ENCODE measurements around the gene INSR.

The INSR gene

DNA sequence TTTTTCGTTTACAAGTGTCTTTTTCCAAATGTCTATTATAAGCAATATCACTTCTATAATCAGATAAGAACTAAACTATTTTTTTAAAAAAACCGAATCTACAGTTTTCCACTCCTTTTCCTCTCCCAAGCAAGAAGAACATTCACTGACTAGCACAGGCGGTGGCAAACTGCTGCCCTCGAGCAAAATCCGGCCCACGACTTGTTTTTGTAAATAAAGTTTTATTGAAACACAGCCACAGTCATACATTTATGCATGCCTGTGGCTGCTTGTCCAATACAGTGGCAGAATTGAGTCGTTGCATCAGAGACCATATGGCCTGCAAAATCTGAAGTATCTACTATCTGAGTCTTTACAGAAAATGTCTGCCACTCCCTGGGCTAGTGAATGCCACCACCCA, 27.4 kb downstream of the INSR start:
- Histone ChIP-seq H3K27ac (no peak overlapping the region), H3K4me1 (ENCODE audit: control insufficient read depth in 1 of 2, insufficient read depth in 1 of 2, low read depth in 1 of 2, low read length in 1 of 2) (peaks cover 31 to 42% of the 10 kb centered on the region in 2 experiments), H3K36me3 (no peaks in the 10 kb centered on the region), H3K9me3 (no peaks in the 10 kb centered on the region), H3K27me3 (no peaks in the 10 kb centered on the region), H3K4me3 (ENCODE audit: low read depth in 1 of 2, low read length in 1 of 2) (no peak overlapping the region)
- TF ChIP-seq, protein P1, sequence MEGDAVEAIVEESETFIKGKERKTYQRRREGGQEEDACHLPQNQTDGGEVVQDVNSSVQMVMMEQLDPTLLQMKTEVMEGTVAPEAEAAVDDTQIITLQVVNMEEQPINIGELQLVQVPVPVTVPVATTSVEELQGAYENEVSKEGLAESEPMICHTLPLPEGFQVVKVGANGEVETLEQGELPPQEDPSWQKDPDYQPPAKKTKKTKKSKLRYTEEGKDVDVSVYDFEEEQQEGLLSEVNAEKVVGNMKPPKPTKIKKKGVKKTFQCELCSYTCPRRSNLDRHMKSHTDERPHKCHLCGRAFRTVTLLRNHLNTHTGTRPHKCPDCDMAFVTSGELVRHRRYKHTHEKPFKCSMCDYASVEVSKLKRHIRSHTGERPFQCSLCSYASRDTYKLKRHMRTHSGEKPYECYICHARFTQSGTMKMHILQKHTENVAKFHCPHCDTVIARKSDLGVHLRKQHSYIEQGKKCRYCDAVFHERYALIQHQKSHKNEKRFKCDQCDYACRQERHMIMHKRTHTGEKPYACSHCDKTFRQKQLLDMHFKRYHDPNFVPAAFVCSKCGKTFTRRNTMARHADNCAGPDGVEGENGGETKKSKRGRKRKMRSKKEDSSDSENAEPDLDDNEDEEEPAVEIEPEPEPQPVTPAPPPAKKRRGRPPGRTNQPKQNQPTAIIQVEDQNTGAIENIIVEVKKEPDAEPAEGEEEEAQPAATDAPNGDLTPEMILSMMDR (IDR thresholded peaks at IDR 0.05) = no peak

DNA sequence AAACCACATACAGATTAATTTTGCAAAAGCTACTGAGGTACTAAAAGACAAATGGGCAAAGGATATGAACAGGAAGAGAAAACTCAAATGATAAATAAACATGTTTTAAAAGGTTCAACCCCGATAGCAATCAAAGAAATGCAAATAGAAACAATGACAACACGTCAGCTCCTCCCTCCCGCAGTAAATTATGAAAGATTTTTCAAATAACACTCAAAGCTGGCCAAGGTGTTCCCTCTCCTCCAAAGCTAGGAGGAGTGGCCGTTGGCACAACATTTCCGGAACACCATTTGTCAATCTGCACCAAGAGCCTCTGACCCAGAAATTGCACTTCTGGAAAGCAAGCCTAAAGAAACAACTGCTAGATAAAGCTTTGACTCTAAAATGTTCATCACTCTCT, 28.3 kb downstream of the INSR start:
- Histone ChIP-seq H3K4me1 (ENCODE audit: control insufficient read depth in 1 of 2, insufficient read depth in 1 of 2, low read depth in 1 of 2, low read length in 1 of 2) (peaks cover 24 to 35% of the 10 kb centered on the region in 2 experiments), H3K27ac (peak overlapping the region; percentile 71), H3K36me3 (no peaks in the 10 kb centered on the region), H3K27me3 (no peaks in the 10 kb centered on the region), H3K4me3 (ENCODE audit: low read depth in 1 of 2, low read length in 1 of 2) (no peak overlapping the region), H3K9me3 (no peaks in the 10 kb centered on the region)
- TF ChIP-seq, protein P1 (IDR thresholded peaks at IDR 0.05) = no peak

DNA sequence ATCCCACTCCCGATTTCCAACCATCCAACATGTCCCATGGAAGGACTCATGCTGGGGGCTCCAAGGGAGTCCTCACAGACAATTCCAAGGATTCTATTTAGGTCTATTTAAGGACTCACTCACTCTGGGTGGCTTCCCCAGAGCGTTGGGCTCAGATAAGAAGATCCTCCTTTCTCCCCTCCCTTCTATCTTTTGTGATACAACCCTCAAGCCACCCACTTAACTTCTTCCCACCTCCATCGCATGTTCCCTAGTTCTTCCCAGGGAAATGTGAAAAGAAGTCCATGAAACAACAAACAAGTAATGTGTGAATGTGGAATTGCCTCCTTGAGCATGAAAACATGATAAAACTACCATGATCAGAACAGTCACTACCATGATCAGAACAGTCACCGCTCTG, 29.4 kb downstream of the INSR start:
- Histone ChIP-seq H3K9me3 (no peaks in the 10 kb centered on the region), H3K4me1 (ENCODE audit: control insufficient read depth in 1 of 2, insufficient read depth in 1 of 2, low read depth in 1 of 2, low read length in 1 of 2) (peaks cover 24 to 35% of the 10 kb centered on the region in 2 experiments), H3K27me3 (no peaks in the 10 kb centered on the region), H3K36me3 (no peaks in the 10 kb centered on the region), H3K4me3 (ENCODE audit: low read depth in 1 of 2, low read length in 1 of 2) (no peak overlapping the region), H3K27ac (peak overlapping the region; percentile 71)
- TF ChIP-seq, protein P1 (IDR thresholded peaks at IDR 0.05) = no peak

DNA sequence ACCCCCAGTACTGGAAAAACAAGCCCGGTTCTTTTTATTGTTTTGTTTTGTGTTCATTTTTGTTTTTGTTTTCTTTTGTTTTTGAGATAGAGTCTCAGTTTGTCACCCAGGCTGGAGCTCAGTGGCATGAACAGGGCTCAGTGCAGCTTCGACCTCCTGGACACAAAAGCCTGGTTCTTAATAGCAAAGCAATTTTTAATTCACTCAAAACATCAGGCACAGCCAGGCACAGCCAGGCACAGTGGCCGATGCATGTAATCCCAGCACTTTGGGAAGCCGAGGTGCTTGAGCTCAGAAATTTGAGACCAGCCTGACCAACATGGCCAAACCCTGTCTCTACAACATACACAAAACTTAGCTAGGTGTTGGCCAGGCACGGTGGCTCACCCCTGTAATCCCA, 30.7 kb downstream of the INSR start:
- Histone ChIP-seq H3K4me3 (ENCODE audit: low read depth in 1 of 2, low read length in 1 of 2) (no peak overlapping the region), H3K27me3 (no peaks in the 10 kb centered on the region), H3K9me3 (no peaks in the 10 kb centered on the region), H3K4me1 (ENCODE audit: control insufficient read depth in 1 of 2, insufficient read depth in 1 of 2, low read depth in 1 of 2, low read length in 1 of 2) (peaks cover 19 to 30% of the 10 kb centered on the region in 2 experiments), H3K36me3 (no peaks in the 10 kb centered on the region), H3K27ac (no peak overlapping the region)
- TF ChIP-seq, protein P1 (IDR thresholded peaks at IDR 0.05) = no peak

DNA sequence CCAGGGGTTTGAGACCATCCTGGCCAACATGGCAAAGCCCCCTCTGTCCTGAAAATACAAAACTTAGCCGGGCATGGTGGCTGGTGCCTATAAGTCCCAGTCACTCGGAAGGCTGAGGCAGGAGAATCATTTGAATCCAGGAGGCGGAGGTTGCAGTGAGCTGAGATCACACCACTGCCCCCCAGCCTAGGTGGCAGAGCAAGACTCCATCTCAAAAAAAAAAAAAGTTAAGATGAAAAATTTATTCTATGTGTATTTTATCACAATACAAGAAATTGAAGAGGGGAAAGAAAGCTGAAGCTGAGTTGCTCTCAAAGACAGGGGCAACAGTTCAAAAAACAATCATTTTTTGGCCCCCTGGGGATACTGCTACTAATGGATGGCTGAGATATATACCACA, 31.1 kb downstream of the INSR start:
- no peak overlapping the region for H3K4me3 ChIP-seq (ENCODE audit: low read depth in 1 of 2, low read length in 1 of 2)
- H3K27ac ChIP-seq = no peak overlapping the region
- no peaks in the 10 kb centered on the region for H3K9me3 ChIP-seq
- H3K36me3 ChIP-seq = no peaks in the 10 kb centered on the region
- TF ChIP-seq, protein P1 (IDR thresholded peaks at IDR 0.05) = no peak
- H3K27me3 ChIP-seq = no peaks in the 10 kb centered on the region
- peaks cover 15 to 26% of the 10 kb centered on the region in 2 experiments for H3K4me1 ChIP-seq (ENCODE audit: control insufficient read depth in 1 of 2, insufficient read depth in 1 of 2, low read depth in 1 of 2, low read length in 1 of 2)

DNA sequence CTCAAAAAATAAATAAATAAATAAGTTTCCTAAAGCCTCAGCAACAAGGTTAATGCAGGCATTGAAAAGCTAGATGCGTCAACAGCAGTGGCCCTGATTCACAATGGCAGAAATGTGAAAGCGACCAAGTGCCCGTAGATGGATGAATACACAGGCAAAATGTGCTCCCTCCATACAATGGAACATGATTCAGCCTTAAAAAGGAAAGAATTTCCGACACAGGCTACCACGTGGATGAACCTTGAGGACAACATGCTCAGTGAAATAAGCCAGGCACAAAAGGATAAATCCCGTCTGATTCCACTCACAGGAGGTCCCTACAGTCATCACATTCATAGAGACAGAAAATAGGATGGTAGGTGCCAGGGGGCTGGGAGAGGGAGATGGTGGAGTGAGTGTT, 31.7 kb downstream of the INSR start:
- no peak overlapping the region for H3K4me3 ChIP-seq (ENCODE audit: low read depth in 1 of 2, low read length in 1 of 2)
- TF ChIP-seq, protein P1 (IDR thresholded peaks at IDR 0.05) = no peak
- H3K27ac ChIP-seq = no peak overlapping the region
- no peaks in the 10 kb centered on the region for H3K9me3 ChIP-seq
- no peaks in the 10 kb centered on the region for H3K36me3 ChIP-seq
- no peaks in the 10 kb centered on the region for H3K27me3 ChIP-seq
- peaks cover 15 to 24% of the 10 kb centered on the region in 2 experiments for H3K4me1 ChIP-seq (ENCODE audit: control insufficient read depth in 1 of 2, insufficient read depth in 1 of 2, low read depth in 1 of 2, low read length in 1 of 2)
